Osteoblast (primary cell): ENCODE measurements around the gene SLC19A1. TPM values are rescaled to one million over a fixed set of nuclear protein-coding genes. Genes with fewer than 3 reads are reported as not detected.
A peak's percentile ranks its signal among the peaks of the same experiment; 100 is the strongest.

Experiments
- DNase-seq: peaks from one replicate; pipeline ENCODE4 v3.0.0; 2011; ENCODE audit warnings: low spot score, mixed read lengths; ENCODE audit not compliant: insufficient read length; ENCODE audit errors: missing footprints
- H2AFZ ChIP-seq: 2 replicates; pipeline ENCODE4 v1.6.0; 2011; ENCODE audit warnings: mild to moderate bottlenecking, low read length
- H3K27ac ChIP-seq: 2 replicates; pipeline ENCODE4 v1.5.1; 2011; ENCODE audit warnings: mild to moderate bottlenecking, low read depth, low read length, moderate library complexity
- H3K27me3 ChIP-seq: 2 replicates; pipeline ENCODE4 v1.6.0; 2012; ENCODE audit warnings: mild to moderate bottlenecking, control low read depth, inconsistent platforms, low read length, moderate library complexity; ENCODE audit not compliant: insufficient read depth
- H3K36me3 ChIP-seq: 2 replicates; pipeline ENCODE4 v1.5.1; 2011; ENCODE audit warnings: mild to moderate bottlenecking, low read length, control low read depth, moderate library complexity; ENCODE audit not compliant: insufficient read depth
- H3K4me1 ChIP-seq: 2 replicates; pipeline ENCODE4 v1.5.1; 2011; ENCODE audit warnings: mild to moderate bottlenecking, low read length, control low read depth, moderate library complexity; ENCODE audit not compliant: insufficient read depth
- H3K4me2 ChIP-seq: 2 replicates; pipeline ENCODE4 v1.6.0; 2011; ENCODE audit warnings: mild to moderate bottlenecking, low read length; ENCODE audit not compliant: insufficient read depth
- H3K4me3 ChIP-seq: fragments of 200-600 bp; sonication (generic); 3 replicates; pipeline ENCODE4 v1.5.1; 2012; ENCODE audit warnings: mild to moderate bottlenecking, low read length, inconsistent platforms; ENCODE audit not compliant: insufficient read depth
- H3K79me2 ChIP-seq: 2 replicates; pipeline ENCODE4 v1.6.0; 2012; ENCODE audit warnings: mild to moderate bottlenecking, low read length, control low read depth, inconsistent platforms; ENCODE audit not compliant: insufficient read depth
- H3K9me3 ChIP-seq: 2 replicates; pipeline ENCODE4 v1.5.1; 2011; ENCODE audit warnings: low read depth, low read length, control low read depth
- H4K20me1 ChIP-seq: 2 replicates; pipeline ENCODE4 v1.6.0; 2012; ENCODE audit warnings: mild to moderate bottlenecking, low read length, control low read depth; ENCODE audit not compliant: insufficient read depth
- total RNA-seq: library from RNA; depleted of rRNA; stranded (reverse); fragments of >200 nt; gene quantifications from 2 replicates; pipeline ENCODE4 v1.2.3, GENCODE V29; 2012
- TF ChIP-seq, protein P1 (sequence below): IDR thresholded peaks from 2 replicates; pipeline ENCODE4 v1.5.1; 2011; ENCODE audit warnings: mild to moderate bottlenecking, low read depth, low read length, moderate library complexity; ENCODE audit errors: extremely low read depth

The SLC19A1 gene
- total RNA-seq, 1 donor = 2.9 TPM

DNA sequence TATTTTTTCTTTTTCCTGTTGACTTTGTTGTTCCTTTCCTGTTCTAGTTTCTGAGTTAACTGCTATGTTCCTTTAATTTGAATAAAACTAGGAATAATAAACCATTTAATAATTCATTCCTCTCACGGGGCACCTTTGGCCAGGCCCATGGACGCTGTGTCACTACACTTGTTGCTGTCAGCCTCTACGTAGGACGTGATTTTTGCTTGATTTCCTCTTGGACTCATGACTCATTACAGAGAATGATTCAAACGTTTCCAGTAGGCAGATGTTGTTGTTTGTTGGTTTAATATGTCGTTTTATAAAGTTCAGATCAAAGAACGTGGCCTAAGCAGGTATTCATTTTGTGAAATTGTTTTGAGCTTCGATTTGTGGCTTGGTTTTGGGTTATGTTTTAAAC is 9.1 kb upstream of the SLC19A1 start:
- H3K79me2 ChIP-seq = no peaks in the 10 kb centered on the region
- H3K27me3 ChIP-seq = no peaks in the 10 kb centered on the region
- peak; percentile 95 for DNase-seq
- H4K20me1 ChIP-seq = no peaks in the 10 kb centered on the region
- H3K9me3 ChIP-seq = no peaks in the 10 kb centered on the region
- H3K27ac ChIP-seq = no peak overlapping the region
- no peak overlapping the region for H2AFZ ChIP-seq
- no peak overlapping the region for H3K4me2 ChIP-seq
- TF ChIP-seq, protein P1, sequence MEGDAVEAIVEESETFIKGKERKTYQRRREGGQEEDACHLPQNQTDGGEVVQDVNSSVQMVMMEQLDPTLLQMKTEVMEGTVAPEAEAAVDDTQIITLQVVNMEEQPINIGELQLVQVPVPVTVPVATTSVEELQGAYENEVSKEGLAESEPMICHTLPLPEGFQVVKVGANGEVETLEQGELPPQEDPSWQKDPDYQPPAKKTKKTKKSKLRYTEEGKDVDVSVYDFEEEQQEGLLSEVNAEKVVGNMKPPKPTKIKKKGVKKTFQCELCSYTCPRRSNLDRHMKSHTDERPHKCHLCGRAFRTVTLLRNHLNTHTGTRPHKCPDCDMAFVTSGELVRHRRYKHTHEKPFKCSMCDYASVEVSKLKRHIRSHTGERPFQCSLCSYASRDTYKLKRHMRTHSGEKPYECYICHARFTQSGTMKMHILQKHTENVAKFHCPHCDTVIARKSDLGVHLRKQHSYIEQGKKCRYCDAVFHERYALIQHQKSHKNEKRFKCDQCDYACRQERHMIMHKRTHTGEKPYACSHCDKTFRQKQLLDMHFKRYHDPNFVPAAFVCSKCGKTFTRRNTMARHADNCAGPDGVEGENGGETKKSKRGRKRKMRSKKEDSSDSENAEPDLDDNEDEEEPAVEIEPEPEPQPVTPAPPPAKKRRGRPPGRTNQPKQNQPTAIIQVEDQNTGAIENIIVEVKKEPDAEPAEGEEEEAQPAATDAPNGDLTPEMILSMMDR = no peak
- H3K4me1 ChIP-seq = peaks cover 3% of the 10 kb centered on the region
- H3K36me3 ChIP-seq = no peaks in the 10 kb centered on the region
- no peak overlapping the region for H3K4me3 ChIP-seq

DNA sequence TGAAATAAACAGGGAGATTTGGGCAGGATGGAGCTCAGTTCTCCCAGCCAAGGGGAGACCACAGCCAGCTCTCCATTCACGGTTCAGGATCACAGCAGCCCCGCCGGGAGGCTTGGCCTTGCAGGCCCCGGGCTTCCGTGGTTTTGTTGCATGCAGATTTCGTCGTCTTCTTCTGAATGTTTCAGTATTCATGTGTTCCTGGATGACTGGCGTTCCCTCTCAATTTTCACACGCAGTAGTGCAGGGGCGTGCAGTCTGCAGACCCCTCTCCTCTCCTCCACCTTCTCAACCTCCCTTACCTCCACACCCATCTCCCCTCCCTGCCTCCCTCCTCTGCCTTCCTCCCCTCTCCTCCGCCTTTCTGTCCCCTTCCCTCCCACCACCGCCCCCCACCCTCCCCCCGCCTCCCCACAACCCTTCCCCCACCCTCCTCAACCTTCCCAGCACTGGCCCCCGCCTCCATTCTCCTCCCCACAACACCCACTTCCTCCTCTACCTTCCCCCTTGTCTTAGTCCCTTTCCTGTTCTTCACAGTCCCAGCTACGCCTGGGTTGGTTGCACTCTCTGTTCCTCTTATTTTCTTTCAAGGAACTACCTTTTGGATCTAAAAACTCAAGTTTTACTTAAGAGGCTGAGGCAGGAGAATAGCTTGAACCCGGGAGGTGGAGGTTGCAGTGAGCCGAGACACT is 8.4 kb upstream of the SLC19A1 start:
- no peaks in the 10 kb centered on the region for H3K79me2 ChIP-seq
- H3K27ac ChIP-seq = no peak overlapping the region
- H4K20me1 ChIP-seq = no peaks in the 10 kb centered on the region
- peak; percentile 83 for DNase-seq
- H3K27me3 ChIP-seq = no peaks in the 10 kb centered on the region
- TF ChIP-seq, protein P1 = no peak
- no peaks in the 10 kb centered on the region for H3K9me3 ChIP-seq
- H2AFZ ChIP-seq = no peak overlapping the region
- H3K4me2 ChIP-seq = no peak overlapping the region
- peaks cover under 1% of the 10 kb centered on the region for H3K4me1 ChIP-seq
- H3K4me3 ChIP-seq = no peak overlapping the region
- no peaks in the 10 kb centered on the region for H3K36me3 ChIP-seq

DNA sequence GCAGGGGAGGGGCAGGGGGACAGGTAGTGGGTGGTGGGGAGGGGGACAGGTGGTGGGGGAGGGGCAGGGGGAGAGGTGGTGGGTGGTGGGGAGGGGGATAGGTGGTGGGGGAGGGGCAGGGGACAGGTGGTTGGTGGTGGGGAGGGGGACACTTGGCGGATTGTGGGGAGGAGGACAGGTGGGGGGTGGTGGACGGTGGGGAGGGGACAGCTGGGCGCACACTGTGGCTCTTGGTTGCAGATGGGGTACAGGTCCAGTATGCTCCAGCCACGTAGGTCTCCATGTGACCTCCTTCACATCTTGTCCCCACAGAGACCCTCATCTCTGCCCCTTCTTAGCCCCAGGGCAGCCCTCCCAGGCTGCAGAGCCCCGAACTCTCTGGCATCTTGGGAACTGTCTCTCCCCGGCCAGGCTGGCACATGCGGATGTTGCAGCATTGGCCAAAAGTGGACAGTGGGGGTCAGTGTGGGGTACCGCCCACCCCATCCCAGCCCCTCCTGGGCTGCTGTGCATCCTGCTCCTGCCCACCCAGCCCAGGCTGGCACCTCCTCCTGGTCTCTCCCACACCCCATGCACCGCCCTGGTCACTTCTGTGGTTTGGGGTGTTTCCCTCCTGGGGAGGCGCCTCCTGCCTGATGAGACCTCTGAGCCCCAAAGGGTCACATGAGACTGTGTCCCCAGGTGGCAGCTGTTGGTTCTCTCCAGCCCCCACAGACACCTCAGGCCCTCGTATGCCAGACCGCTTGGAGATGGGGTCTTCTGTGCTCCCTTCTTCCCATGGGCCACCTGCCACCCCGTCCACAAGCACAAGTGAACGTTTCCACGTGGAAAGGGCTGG is 7.6 kb upstream of the SLC19A1 start:
- Histone ChIP-seq H4K20me1 (no peaks in the 10 kb centered on the region), H3K4me1 (no peaks in the 10 kb centered on the region), H3K9me3 (no peaks in the 10 kb centered on the region), H3K4me3 (no peak overlapping the region), H3K79me2 (no peaks in the 10 kb centered on the region), H3K27ac (no peak overlapping the region), H2AFZ (no peak overlapping the region), H3K4me2 (no peak overlapping the region), H3K36me3 (no peaks in the 10 kb centered on the region), H3K27me3 (no peaks in the 10 kb centered on the region)
- peak; percentile 87 for DNase-seq
- TF ChIP-seq, protein P1 = no peak
